ENCODE data around the gene OPN4.

OPN4 gene

DNA sequence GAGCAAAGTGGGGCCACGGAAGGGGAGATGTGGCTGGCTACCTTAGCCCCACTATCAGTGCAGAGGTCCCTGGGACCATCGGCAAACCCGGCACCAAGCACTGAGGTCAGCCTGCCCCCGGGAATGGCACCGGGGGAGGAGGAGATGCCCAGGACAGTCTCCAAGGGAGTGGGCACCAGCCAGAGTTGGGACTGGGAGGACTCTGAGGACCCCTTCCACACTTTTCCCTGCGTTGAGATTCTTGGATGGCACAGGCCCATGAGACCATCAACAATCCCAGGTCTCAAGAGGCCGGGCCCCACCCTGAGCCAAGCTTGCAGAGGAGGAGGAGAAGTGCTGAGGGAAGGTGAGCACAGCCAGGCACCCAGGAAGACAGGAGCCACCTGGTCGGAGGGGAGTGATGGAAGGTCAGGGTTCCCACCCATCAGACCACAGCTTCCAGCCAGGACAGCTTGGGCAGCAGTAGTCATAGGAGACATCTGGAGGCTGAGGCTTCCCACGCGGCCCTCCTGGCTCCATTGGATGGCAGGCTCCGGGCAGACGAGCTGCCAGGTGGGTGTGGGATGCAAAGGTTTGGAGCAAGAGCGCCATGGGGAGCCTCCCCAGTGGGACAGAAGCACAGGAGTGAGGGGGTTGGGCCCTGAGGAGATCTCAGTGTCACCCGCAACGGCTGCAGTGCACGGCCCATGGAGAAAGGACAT lies 2.6 kb upstream of the OPN4 start:
- TF ChIP-seq CTCF (IDR thresholded peaks at IDR 0.05; ENCODE audit: control insufficient read depth, insufficient read depth, low read depth, low read length, missing control alignments): no peak
- no peak overlapping the region for H3K4me3 ChIP-seq (ENCODE audit: control insufficient read depth, low read depth, low read length)
- DNase-seq (ENCODE audit: low read depth): no peak

- no peak for DNase-seq (ENCODE audit: low read depth)
- H3K4me3 ChIP-seq (ENCODE audit: control insufficient read depth, low read depth, low read length): no peak overlapping the region
- no peak for TF ChIP-seq CTCF (IDR thresholded peaks at IDR 0.05; ENCODE audit: control insufficient read depth, insufficient read depth, low read depth, low read length, missing control alignments)
Observed at GRCh38 chr10:86652361-86653202, 1.8 kb upstream of the OPN4 start.

DNA sequence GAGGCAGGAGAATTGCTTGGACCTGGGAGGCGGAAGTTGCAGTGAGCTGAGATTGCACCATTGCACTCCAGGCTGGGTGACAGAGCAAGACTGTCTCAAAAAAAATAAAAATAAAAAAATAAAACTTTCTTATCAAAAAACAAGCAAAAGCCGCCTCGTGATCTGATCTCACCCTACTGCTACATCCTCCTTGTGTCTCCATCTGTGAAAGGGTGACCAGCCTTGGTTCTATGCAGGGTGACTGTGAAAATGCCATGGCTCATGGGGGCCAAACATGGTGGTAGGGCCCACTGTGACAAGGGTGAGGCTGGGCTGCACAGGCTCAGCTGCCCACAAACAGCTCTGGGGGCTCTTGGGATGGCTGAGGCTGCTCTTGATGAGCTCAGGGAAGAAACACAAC lies 968 bp upstream of the OPN4 start:
- DNase-seq (ENCODE audit: low read depth): no peak
- no peak for TF ChIP-seq CTCF (IDR thresholded peaks at IDR 0.05; ENCODE audit: control insufficient read depth, insufficient read depth, low read depth, low read length, missing control alignments)
- no peak overlapping the region for H3K4me3 ChIP-seq (ENCODE audit: control insufficient read depth, low read depth, low read length)

GRCh38 chr10:86653987-86654386 lies 360 bp upstream of the OPN4 start:
- H3K4me3 ChIP-seq (ENCODE audit: control insufficient read depth, low read depth, low read length): no peak overlapping the region
- TF ChIP-seq CTCF (IDR thresholded peaks at IDR 0.05; ENCODE audit: control insufficient read depth, insufficient read depth, low read depth, low read length, missing control alignments): no peak
- DNase-seq (ENCODE audit: low read depth): no peak

GRCh38 chr10:86655173-86655540 lies 810 bp downstream of the OPN4 start:
- TF ChIP-seq CTCF (IDR thresholded peaks at IDR 0.05; ENCODE audit: control insufficient read depth, insufficient read depth, low read depth, low read length, missing control alignments): no peak
- no peak for DNase-seq (ENCODE audit: low read depth)
- no peak overlapping the region for H3K4me3 ChIP-seq (ENCODE audit: control insufficient read depth, low read depth, low read length)

DNA sequence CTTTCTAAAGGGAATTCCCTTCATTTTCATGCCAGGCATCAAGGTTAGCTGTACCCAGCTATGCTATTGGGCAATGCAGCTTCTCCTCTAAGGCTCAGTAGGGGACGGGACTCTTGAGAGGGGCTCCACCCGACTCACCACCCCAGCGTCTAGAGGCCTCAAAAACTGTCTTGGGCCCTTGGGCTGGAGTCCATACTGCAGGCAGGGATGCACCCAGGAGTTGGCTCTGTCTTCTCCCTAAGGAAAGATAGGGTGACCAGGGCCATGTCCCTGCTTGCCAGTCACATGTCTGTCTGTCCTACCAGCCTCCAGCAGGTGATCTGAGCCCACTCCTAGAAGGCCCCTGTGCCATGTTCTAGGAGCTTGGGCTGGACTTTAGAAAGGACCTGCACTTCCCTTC lies 1.2 kb downstream of the OPN4 start:
- DNase-seq (ENCODE audit: low read depth): no peak
- no peak overlapping the region for H3K4me3 ChIP-seq (ENCODE audit: control insufficient read depth, low read depth, low read length)
- no peak for TF ChIP-seq CTCF (IDR thresholded peaks at IDR 0.05; ENCODE audit: control insufficient read depth, insufficient read depth, low read depth, low read length, missing control alignments)

Data from AG09309 (cell line).